GM12892 (cell line): ENCODE measurements around the gene IRF9.

ENCODE experiments used
- POLR2A ChIP-seq: IDR thresholded peaks from 2 replicates; pipeline ENCODE4 v1.6.1; 2011; ENCODE audit warnings: low read depth, low read length, control low read depth
- POLR2AphosphoS5 ChIP-seq: IDR thresholded peaks from 2 replicates; pipeline ENCODE4 v1.6.1; 2011; ENCODE audit warnings: low read depth, low read length, control low read depth
- TAF1 ChIP-seq: IDR thresholded peaks from 2 replicates; pipeline ENCODE4 v1.6.1; 2011; ENCODE audit warnings: low read depth, mild to moderate bottlenecking, control low read depth, low read length, borderline replicate concordance

DNA sequence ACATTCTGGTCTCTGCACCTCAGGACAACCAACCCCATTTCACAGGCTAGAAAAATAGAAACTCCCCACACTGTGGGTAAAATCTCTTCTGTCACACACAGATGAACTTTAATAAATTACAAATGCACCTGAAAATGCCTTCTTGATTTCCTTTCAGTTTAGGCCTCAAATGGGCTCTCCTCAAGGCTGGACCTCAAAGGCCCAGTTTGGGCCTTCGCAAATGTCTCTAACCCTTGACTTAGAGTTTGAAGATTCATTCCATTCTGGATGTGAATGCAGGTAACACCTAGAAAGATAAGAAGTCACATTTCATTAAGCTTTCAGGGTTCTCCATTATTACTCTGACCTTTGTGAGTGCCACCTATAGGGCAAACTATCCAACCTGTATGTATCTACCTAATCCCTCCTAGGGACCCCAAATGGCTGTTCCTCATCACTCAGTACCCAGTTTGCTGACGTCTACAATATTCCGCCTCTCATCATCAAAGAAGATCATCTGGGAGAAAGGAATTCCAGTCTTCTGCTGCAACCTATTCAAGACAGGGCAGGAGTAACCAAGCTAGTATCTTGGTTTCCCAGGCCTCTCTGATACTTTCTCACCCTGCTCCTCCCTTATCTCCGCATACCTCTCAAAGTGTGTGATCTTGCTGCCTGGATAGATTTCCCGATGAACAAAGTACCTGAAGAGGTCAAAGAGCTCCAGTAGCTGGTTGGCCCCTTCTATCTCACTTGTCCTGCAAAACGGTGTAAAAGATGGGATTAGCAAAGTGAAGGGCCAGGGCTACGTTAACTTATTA, 53.0 kb downstream of the IRF9 start:
- TF ChIP-seq POLR2A (no peak), POLR2AphosphoS5 (no peak), TAF1 (no peak)
